ENCODE measurements around the gene EIF2B5. TPM values are rescaled to one million over a fixed set of nuclear protein-coding genes. Genes with fewer than 3 reads are reported as not detected.
"Not testable (repeated sequence)": the region's sequence is repeated elsewhere in the genome, so short reads cannot be mapped to it uniquely, and the experiment has no call there.

Gene EIF2B5
- total RNA-seq, 2 donors from 2014 or later = 32.6 to 40.8 TPM

- no peak for DNase-seq
- intact Hi-C loops (cut with DNase I, micrococcal nuclease) = no loop called here
- ATAC-seq = no peak
Measured at GRCh38 chr3:184143327-184143726, 8.2 kb downstream of the EIF2B5 start.

GRCh38 chr3:184144505-184144904 is 9.3 kb downstream of the EIF2B5 start:
- intact Hi-C loops (cut with DNase I, micrococcal nuclease) = no loop called here
- ATAC-seq (no peak), DNase-seq (no peak)

- intact Hi-C loops (cut with DNase I, micrococcal nuclease) = no loop called here
- peak; percentile 89 for ATAC-seq
Measured at GRCh38 chr3:184145111-184145524, 10.0 kb downstream of the EIF2B5 start.

GRCh38 chr3:184145751-184146270 is 10.7 kb downstream of the EIF2B5 start:
- DNase-seq (no peak), ATAC-seq (peak; percentile 64)
- intact Hi-C loops (cut with DNase I, micrococcal nuclease) = no loop called here

More at GRCh38 chr3:184145111-184145524, 10.0 kb downstream of the EIF2B5 start:
- peak; percentile 53 to 58 for DNase-seq

GRCh38 chr3:184148076-184148475 is 12.9 kb downstream of the EIF2B5 start:
- intact Hi-C loops (cut with DNase I, micrococcal nuclease) = no loop called here

GRCh38 chr3:184149123-184149522 is 14.0 kb downstream of the EIF2B5 start:
- intact Hi-C loops (cut with DNase I, micrococcal nuclease) = no loop called here
- DNase-seq (no peak), ATAC-seq (no peak)

More at GRCh38 chr3:184148076-184148475, 12.9 kb downstream of the EIF2B5 start:
- ATAC-seq = peak; percentile 65
- DNase-seq = no peak

GRCh38 chr3:184149770-184150169 is 14.6 kb downstream of the EIF2B5 start:
- intact Hi-C loops (cut with DNase I, micrococcal nuclease); DNase-seq; ATAC-seq: not testable (repeated sequence)

GRCh38 chr3:184154885-184155643 is 19.9 kb downstream of the EIF2B5 start, which contains the start of gene DVL3:
Gene DVL3, plus strand, starts transcription at chr3:184155377. Its CDS starts 259 bp downstream, at chr3:184155636.
- DNase-seq = peak; percentile 72 to 75
- ATAC-seq = peak; percentile 90
- intact Hi-C loops (cut with DNase I, micrococcal nuclease) = no loop called here

GRCh38 chr3:184155644-184156521 is 20.7 kb downstream of the EIF2B5 start:
- intact Hi-C loops (cut with DNase I, micrococcal nuclease) = no loop called here
- DNase-seq (peak in 1 of 2 donors; percentile 61), ATAC-seq (peak; percentile 32)

GRCh38 chr3:184156522-184156955 is 21.4 kb downstream of the EIF2B5 start:
- DNase-seq (peak; percentile 48 to 51), ATAC-seq (peak; percentile 41)
- intact Hi-C loops (cut with DNase I, micrococcal nuclease) = no loop called here

- intact Hi-C loops (cut with DNase I, micrococcal nuclease) = no loop called here
- ATAC-seq (no peak), DNase-seq (no peak)
Measured at GRCh38 chr3:184157206-184157605, 22.0 kb downstream of the EIF2B5 start.

- ATAC-seq (no peak), DNase-seq (no peak)
- intact Hi-C loops (cut with DNase I, micrococcal nuclease) = no loop called here
Measured at GRCh38 chr3:184158404-184158803, 23.2 kb downstream of the EIF2B5 start.

- ATAC-seq (no peak), DNase-seq (no peak)
- intact Hi-C loops (cut with DNase I, micrococcal nuclease) = no loop called here
Measured at GRCh38 chr3:184160456-184160855, 25.3 kb downstream of the EIF2B5 start.

GRCh38 chr3:184162571-184163070 is 27.5 kb downstream of the EIF2B5 start:
- ATAC-seq; intact Hi-C loops (cut with DNase I, micrococcal nuclease); DNase-seq: not testable (repeated sequence)

GRCh38 chr3:184164648-184165330 is 29.6 kb downstream of the EIF2B5 start:
- DNase-seq = no peak
- intact Hi-C loops (cut with DNase I, micrococcal nuclease) = no loop called here
- no peak for ATAC-seq

- intact Hi-C loops (cut with DNase I, micrococcal nuclease) = no loop called here
- ATAC-seq = no peak
- no peak for DNase-seq
Measured at GRCh38 chr3:184165543-184165942, 30.4 kb downstream of the EIF2B5 start.

GRCh38 chr3:184166671-184167070 is 31.5 kb downstream of the EIF2B5 start:
- ATAC-seq (no peak), DNase-seq (no peak)
- intact Hi-C loops (cut with DNase I, micrococcal nuclease) = no loop called here

- intact Hi-C loops (cut with DNase I, micrococcal nuclease) = no loop called here
- DNase-seq (no peak), ATAC-seq (no peak)
Measured at GRCh38 chr3:184167786-184168185, 32.6 kb downstream of the EIF2B5 start.

Measured in left colon (tissue), 2 donors.